PC-3 (cell line): ENCODE measurements around the gene CD99. TPM values are rescaled to one million over a fixed set of nuclear protein-coding genes. Genes with fewer than 3 reads are reported as not detected.

Experiments
- ATAC-seq: fragments of 200-7000 bp; cut with Tn5 transposase; 2 replicates; pipeline ENCODE4 v1.9.1; 2020; ENCODE audit warnings: mild to moderate bottlenecking, moderate library complexity
- BruUV-seq: library from RNA; stranded (reverse); fragments of 400-500 nt; replicated peaks from 2 replicates; lab custom pipeline; 2021; lab: Mats Ljungman, UMichigan
- CTCF ChIA-PET: fragments of 300-600 bp; sonication (Branson Sonifier 250); formaldehyde crosslinking; loops from one replicate; lab custom pipeline; 2022; ENCODE audit warnings: antibody characterized with exemption; lab: Charles Lee
- POLR2A ChIA-PET: fragments of 300-600 bp; sonication (Branson Sonifier 250); formaldehyde crosslinking; loops from one replicate; lab custom pipeline; 2022; ENCODE audit warnings: antibody characterized with exemption; ENCODE audit not compliant: unreplicated experiment; lab: Charles Lee
- DNase-seq: peaks from one replicate; pipeline ENCODE4 v3.0.0-alpha.2; 2015
- H2AFZ ChIP-seq: fragments of 300-600 bp; sonication (generic); 2 replicates; pipeline ENCODE4 v1.6.0; 2016; ENCODE audit warnings: antibody characterized with exemption, low read length
- H3F3A ChIP-seq: fragments of 300-600 bp; sonication (generic); one replicate; pipeline ENCODE4 v1.6.0; 2017; ENCODE audit warnings: antibody characterized with exemption, low read length, control low read depth, mild to moderate bottlenecking; ENCODE audit not compliant: unreplicated experiment
- H3K27ac ChIP-seq: fragments of 300-600 bp; sonication (generic); 2 replicates; pipeline ENCODE4 v1.5.1; 2016; ENCODE audit warnings: mild to moderate bottlenecking, low read length
- H3K27me3 ChIP-seq: fragments of 300-600 bp; sonication (generic); 2 replicates; pipeline ENCODE4 v1.6.1; 2016; ENCODE audit warnings: low read length, mixed read lengths
- H3K36me3 ChIP-seq: fragments of 300-600 bp; sonication (generic); 2 replicates; pipeline ENCODE4 v1.6.1; 2016; ENCODE audit warnings: low read depth, mixed run types, low read length, mixed read lengths
- H3K4me1 ChIP-seq: fragments of 300-600 bp; sonication (generic); 2 replicates; pipeline ENCODE4 v1.5.1; 2016; ENCODE audit warnings: low read length; ENCODE audit not compliant: insufficient read depth
- H3K4me2 ChIP-seq: fragments of 300-600 bp; sonication (generic); 2 replicates; pipeline ENCODE4 v1.6.0; 2016; ENCODE audit warnings: low read length
- H3K4me3 ChIP-seq: fragments of 300-600 bp; sonication (generic); 2 replicates; pipeline ENCODE4 v1.5.1; 2016; ENCODE audit warnings: mild to moderate bottlenecking, low read length, mixed read lengths
- H3K79me2 ChIP-seq: fragments of 300-600 bp; sonication (generic); 2 replicates; pipeline ENCODE4 v1.6.1; 2017; ENCODE audit warnings: low read length, mixed read lengths
- H3K9ac ChIP-seq: fragments of 300-600 bp; sonication (generic); 2 replicates; pipeline ENCODE4 v1.6.0; 2016; ENCODE audit warnings: mild to moderate bottlenecking, low read length
- H3K9me2 ChIP-seq: fragments of 300-600 bp; sonication (generic); replicated peaks from 2 replicates; pipeline ENCODE4 v1.6.1; 2016; ENCODE audit warnings: mixed run types, low read length, mixed read lengths
- H3K9me3 ChIP-seq: fragments of 300-600 bp; sonication (generic); 2 replicates; pipeline ENCODE4 v1.6.1; 2016; ENCODE audit warnings: low read length, mixed read lengths
- H4K20me1 ChIP-seq: fragments of 300-600 bp; sonication (generic); 2 replicates; pipeline ENCODE4 v1.6.1; 2016; ENCODE audit warnings: low read length, mixed read lengths
- EZH2 ChIP-seq: fragments of 300-600 bp; sonication (generic); IDR thresholded peaks from one replicate; pipeline ENCODE4 v1.6.1; 2017; ENCODE audit warnings: antibody characterized with exemption, mild to moderate bottlenecking, low read length; ENCODE audit not compliant: unreplicated experiment
- EZH2phosphoT487 ChIP-seq: fragments of 300-600 bp; sonication (generic); IDR thresholded peaks from 2 replicates; pipeline ENCODE4 v1.6.1; 2018; ENCODE audit warnings: mild to moderate bottlenecking, antibody characterized with exemption, low read length, borderline replicate concordance
- intact Hi-C: fragments of 100-400 bp; cut with micrococcal nuclease; formaldehyde crosslinking; loops from 2 replicates; pipeline ENCODE4 v1.9.0; 2023
- total RNA-seq: library from RNA; depleted of rRNA; stranded (reverse); fragments of >200 nt; gene quantifications from 2 replicates; pipeline ENCODE4 v1.2.3, GENCODE V29; 2014
- TF ChIP-seq, protein P1 (sequence below): fragments of 300-600 bp; sonication (generic); conservative IDR thresholded peaks from 2 replicates; pipeline ENCODE4 v1.5.1; 2017; ENCODE audit warnings: antibody characterized with exemption, low read depth, mild to moderate bottlenecking, low read length

The CD99 gene
- total RNA-seq, 1 experiment from 2014 or later: 202 TPM

DNA sequence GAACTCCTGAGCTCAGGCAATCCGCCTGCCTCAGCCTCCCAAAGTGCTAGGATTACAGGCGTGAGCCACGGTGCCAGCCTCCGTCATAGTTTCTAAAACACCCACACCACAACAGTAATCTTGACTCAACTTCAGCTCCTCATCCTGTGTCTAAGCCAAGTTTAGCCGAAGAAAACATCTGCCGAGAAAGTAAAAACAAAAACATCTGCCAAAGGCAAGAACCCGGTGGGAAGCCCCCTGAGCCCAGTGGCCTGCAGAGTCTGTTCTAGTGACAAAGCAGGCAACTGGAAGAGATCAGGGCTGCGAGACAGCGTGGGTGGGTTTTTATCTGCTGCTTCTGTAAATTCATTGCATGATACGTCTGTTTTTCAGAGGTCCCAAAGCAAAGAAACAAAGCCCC is 26.6 kb upstream of the CD99 start:
- no peak overlapping the region for H2AFZ ChIP-seq
- DNase-seq (no peak), ATAC-seq (no peak)
- no peaks in the 10 kb centered on the region for H3F3A ChIP-seq
- CTCF ChIA-PET: no interaction called here
- no peak overlapping the region for H3K9ac ChIP-seq
- no peaks in the 10 kb centered on the region for H3K4me1 ChIP-seq
- H3K9me3 ChIP-seq: no peaks in the 10 kb centered on the region
- no TSS peak for BruUV-seq
- H3K4me2 ChIP-seq: no peak overlapping the region
- TF ChIP-seq, protein P1, sequence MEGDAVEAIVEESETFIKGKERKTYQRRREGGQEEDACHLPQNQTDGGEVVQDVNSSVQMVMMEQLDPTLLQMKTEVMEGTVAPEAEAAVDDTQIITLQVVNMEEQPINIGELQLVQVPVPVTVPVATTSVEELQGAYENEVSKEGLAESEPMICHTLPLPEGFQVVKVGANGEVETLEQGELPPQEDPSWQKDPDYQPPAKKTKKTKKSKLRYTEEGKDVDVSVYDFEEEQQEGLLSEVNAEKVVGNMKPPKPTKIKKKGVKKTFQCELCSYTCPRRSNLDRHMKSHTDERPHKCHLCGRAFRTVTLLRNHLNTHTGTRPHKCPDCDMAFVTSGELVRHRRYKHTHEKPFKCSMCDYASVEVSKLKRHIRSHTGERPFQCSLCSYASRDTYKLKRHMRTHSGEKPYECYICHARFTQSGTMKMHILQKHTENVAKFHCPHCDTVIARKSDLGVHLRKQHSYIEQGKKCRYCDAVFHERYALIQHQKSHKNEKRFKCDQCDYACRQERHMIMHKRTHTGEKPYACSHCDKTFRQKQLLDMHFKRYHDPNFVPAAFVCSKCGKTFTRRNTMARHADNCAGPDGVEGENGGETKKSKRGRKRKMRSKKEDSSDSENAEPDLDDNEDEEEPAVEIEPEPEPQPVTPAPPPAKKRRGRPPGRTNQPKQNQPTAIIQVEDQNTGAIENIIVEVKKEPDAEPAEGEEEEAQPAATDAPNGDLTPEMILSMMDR: no peak
- TF ChIP-seq EZH2phosphoT487 (no peak), EZH2 (no peak)
- no peak overlapping the region for H3K4me3 ChIP-seq
- H3K36me3 ChIP-seq: no peaks in the 10 kb centered on the region
- POLR2A ChIA-PET: no interaction called here
- no peaks in the 10 kb centered on the region for H3K27me3 ChIP-seq
- intact Hi-C loops: no loop called here
- H3K9me2 ChIP-seq: no peaks in the 10 kb centered on the region
- no peaks in the 10 kb centered on the region for H4K20me1 ChIP-seq
- no peaks in the 10 kb centered on the region for H3K79me2 ChIP-seq
- no peak overlapping the region for H3K27ac ChIP-seq

DNA sequence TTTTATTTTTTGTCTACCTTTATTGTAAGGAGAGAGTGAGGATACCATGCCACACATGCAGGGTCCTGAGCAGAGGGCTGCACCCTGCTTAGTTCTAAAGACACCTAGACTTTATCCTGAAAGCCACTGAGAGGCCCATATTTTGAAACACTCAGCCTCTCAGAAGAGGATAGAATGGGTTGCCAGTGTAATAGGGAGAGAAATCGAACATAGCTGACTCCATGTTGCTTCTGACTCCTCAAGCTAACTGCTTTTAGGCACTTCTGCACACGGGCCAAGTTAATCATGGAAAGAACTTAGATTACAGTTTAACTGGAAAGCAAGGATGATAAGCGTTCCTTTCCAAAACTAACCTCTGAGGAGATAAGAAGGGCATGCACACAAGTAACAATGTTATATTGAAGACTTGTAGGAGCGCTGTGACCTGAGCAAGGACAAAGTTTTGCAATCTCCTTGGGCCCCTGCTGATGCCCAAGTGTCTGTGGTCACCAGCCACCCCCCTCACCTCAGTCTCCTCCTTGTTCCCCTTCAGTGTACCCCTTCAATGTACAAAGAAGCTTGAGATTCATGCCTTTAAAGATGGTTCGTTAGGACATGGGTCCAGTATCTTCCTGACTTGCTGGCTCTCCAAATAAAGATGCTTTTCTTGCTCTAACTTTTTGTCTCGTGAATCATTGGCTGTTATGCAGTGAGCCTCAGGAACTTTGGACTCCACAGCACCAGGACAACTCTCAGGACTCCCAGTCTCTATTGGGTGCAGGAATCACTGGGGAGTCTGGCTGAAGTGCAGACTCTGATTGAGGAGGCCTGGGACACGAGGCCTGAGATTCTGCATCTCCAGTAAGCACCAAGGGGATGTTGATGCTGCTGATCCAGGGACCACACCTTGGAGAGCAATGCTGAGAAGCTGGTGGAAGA is 25.4 kb upstream of the CD99 start:
- Histone ChIP-seq H3K4me3 (no peak overlapping the region), H3K27ac (no peak overlapping the region), H3K36me3 (no peaks in the 10 kb centered on the region), H2AFZ (no peak overlapping the region), H3K27me3 (no peaks in the 10 kb centered on the region), H3K4me1 (no peaks in the 10 kb centered on the region), H3K9me3 (no peaks in the 10 kb centered on the region), H3F3A (no peaks in the 10 kb centered on the region), H3K4me2 (no peak overlapping the region), H3K9me2 (no peaks in the 10 kb centered on the region), H3K79me2 (no peaks in the 10 kb centered on the region), H3K9ac (no peak overlapping the region), H4K20me1 (no peaks in the 10 kb centered on the region)
- TF ChIP-seq EZH2phosphoT487 (no peak), EZH2 (no peak)
- TF ChIP-seq, protein P1: no peak
- DNase-seq (no peak), ATAC-seq (no peak)
- BruUV-seq: no TSS peak
- CTCF ChIA-PET: no interaction called here
- POLR2A ChIA-PET: no interaction called here
- intact Hi-C loops: no loop called here

DNA sequence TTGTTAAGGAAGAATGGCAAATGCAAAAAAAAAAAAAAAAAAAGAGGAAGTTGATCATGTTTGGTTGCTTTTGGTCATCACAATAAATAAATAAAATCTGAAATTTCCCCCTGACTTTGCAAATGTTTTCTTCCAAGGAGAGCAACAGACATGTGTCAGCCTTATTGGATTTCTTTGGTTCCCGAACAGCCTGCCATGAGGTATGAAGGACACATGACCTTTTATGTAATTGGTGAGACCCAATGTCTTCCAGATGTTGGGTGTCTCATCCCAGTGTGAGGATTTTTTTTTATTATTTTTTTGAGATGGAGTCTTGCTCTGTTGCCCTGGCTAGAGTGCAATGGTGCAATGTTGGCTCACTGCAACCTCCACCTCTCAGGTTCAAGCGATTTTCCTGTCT is 24.6 kb upstream of the CD99 start:
- ChIA-PET POLR2A (no interaction called here), CTCF (no interaction called here)
- H3K9ac ChIP-seq: no peak overlapping the region

More for the DNA sequence above, 24.6 kb upstream of the CD99 start:
- Histone ChIP-seq H3K4me2 (no peak overlapping the region), H3K4me3 (no peak overlapping the region), H3K9me2 (no peaks in the 10 kb centered on the region), H3K4me1 (no peaks in the 10 kb centered on the region), H3K79me2 (no peaks in the 10 kb centered on the region), H3K27me3 (no peaks in the 10 kb centered on the region), H3K9me3 (no peaks in the 10 kb centered on the region), H4K20me1 (no peaks in the 10 kb centered on the region), H3F3A (no peaks in the 10 kb centered on the region), H3K27ac (no peak overlapping the region), H3K36me3 (no peaks in the 10 kb centered on the region), H2AFZ (no peak overlapping the region)
- no peak for ATAC-seq
- no peak for DNase-seq
- intact Hi-C loops: no loop called here
- no peak for TF ChIP-seq EZH2
- TF ChIP-seq EZH2phosphoT487: no peak
- TF ChIP-seq, protein P1: no peak
- no TSS peak for BruUV-seq
